SKM-1 (cell line): ENCODE measurements around the gene HS3ST1.

Experiments
- DNase-seq: peaks from one replicate; lab custom pipeline; 2025; ENCODE audit not compliant: unreplicated experiment; lab: John Stamatoyannopoulos, UW

HS3ST1 gene

GRCh38 chr4:11428231-11428898, at the start of gene HS3ST1:
Gene HS3ST1, minus strand, starts transcription at chr4:11428894. Its CDS starts 28,889 bp downstream, at chr4:11400005.
- DNase-seq: no peak

- no peak for DNase-seq
Observed at GRCh38 chr4:11475871-11476270, 47.2 kb upstream of the HS3ST1 start.

- DNase-seq: no peak
Observed at GRCh38 chr4:11474146-11474545, 45.5 kb upstream of the HS3ST1 start.

- DNase-seq: no peak
Observed at GRCh38 chr4:11472535-11472934, 43.8 kb upstream of the HS3ST1 start.

- peak; percentile 43 for DNase-seq
Observed at GRCh38 chr4:11471618-11472017, 42.9 kb upstream of the HS3ST1 start.

- no peak for DNase-seq
Observed at GRCh38 chr4:11471046-11471441, 42.4 kb upstream of the HS3ST1 start.

- no peak for DNase-seq
Observed at GRCh38 chr4:11470438-11471045, 41.8 kb upstream of the HS3ST1 start.

GRCh38 chr4:11469650-11470437, 41.1 kb upstream of the HS3ST1 start:
- no peak for DNase-seq

- DNase-seq: no peak
Observed at GRCh38 chr4:11468901-11469300, 40.2 kb upstream of the HS3ST1 start.

- DNase-seq: no peak
Observed at GRCh38 chr4:11467931-11468330, 39.2 kb upstream of the HS3ST1 start.

GRCh38 chr4:11463707-11464106, 35.0 kb upstream of the HS3ST1 start:
- no peak for DNase-seq

GRCh38 chr4:11456401-11456800, 27.7 kb upstream of the HS3ST1 start:
- DNase-seq: no peak

GRCh38 chr4:11455201-11455835, 26.6 kb upstream of the HS3ST1 start:
- no peak for DNase-seq

GRCh38 chr4:11451716-11452115, 23.0 kb upstream of the HS3ST1 start:
- no peak for DNase-seq

- DNase-seq: no peak
Observed at GRCh38 chr4:11446155-11446811, 17.6 kb upstream of the HS3ST1 start.

GRCh38 chr4:11441194-11441556, 12.5 kb upstream of the HS3ST1 start:
- DNase-seq: no peak

- no peak for DNase-seq
Observed at GRCh38 chr4:11440481-11441193, 11.9 kb upstream of the HS3ST1 start.

GRCh38 chr4:11439836-11440235, 11.1 kb upstream of the HS3ST1 start:
- DNase-seq: peak; percentile 81

GRCh38 chr4:11438647-11439046, 10.0 kb upstream of the HS3ST1 start:
- no peak for DNase-seq

- DNase-seq: no peak
Observed at GRCh38 chr4:11436673-11437072, 8.0 kb upstream of the HS3ST1 start.

- DNase-seq: no peak
Observed at GRCh38 chr4:11436084-11436483, 7.4 kb upstream of the HS3ST1 start.
